ENCODE measurements around the gene SP6. TPM values are rescaled to one million over a fixed set of nuclear protein-coding genes. Genes with fewer than 3 reads are reported as not detected.

The SP6 gene
- total RNA-seq, 4 donors from 2014 or later: 0.12 to 0.31 (median 0.14) TPM

DNA sequence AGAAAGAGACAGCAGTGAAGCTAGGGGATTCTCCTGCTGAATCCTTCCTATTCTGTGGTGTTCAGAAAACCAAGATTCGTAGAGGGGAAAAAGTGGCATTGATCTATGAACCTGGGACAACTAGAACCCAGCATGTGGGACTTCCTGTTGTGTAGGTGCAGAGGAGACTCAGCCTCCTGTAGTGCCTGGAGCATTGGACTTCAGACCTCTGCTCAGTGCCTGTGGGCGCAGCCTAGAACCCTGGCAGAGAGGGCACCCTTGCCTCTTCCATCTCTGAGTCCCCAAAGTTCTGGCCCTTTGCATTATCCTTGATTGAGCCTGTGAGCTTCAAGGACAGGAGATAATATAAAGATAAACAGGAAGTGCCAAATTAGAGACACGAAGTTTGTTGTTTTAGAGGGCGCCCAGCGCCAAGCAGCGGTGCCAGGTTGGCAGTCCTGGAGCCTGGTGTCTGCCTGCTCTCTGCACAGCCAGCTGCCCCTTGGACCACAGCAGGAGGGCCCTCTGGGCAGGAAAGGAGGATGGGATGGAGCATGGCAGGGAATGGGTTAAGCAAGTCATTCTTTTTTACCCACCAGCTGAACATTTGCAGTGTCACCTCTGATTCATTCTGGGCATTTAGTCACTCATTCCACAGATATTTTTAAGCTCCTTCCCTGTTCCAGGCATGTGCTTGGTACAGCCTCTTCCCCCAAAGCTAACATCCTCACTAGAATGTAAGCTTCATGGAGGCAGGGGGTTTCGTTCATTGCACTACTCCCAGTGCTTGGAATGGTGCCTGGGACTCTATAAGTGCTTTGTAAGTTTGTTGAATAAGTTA is 11.9 kb upstream of the SP6 start:
- Histone ChIP-seq H3K27ac (no peak overlapping the region), H3K9me3 (no peaks in the 10 kb centered on the region), H3K27me3 (peaks cover 70% of the 10 kb centered on the region), H3K4me1 (no peaks in the 10 kb centered on the region), H3K4me3 (no peak overlapping the region), H3K36me3 (no peaks in the 10 kb centered on the region)
- 73% methylated on average over 2 of the region's 7 CpGs; no CpG with 5 or more reads in 1 of the 2 donors for WGBS, 2 donors (ENCODE audit: low coverage in 1 of 2)
- no peak for TF ChIP-seq POLR2A (IDR thresholded peaks at IDR 0.05)
- no peak for TF ChIP-seq EP300 (IDR thresholded peaks at IDR 0.05)
- TF ChIP-seq, protein P1, sequence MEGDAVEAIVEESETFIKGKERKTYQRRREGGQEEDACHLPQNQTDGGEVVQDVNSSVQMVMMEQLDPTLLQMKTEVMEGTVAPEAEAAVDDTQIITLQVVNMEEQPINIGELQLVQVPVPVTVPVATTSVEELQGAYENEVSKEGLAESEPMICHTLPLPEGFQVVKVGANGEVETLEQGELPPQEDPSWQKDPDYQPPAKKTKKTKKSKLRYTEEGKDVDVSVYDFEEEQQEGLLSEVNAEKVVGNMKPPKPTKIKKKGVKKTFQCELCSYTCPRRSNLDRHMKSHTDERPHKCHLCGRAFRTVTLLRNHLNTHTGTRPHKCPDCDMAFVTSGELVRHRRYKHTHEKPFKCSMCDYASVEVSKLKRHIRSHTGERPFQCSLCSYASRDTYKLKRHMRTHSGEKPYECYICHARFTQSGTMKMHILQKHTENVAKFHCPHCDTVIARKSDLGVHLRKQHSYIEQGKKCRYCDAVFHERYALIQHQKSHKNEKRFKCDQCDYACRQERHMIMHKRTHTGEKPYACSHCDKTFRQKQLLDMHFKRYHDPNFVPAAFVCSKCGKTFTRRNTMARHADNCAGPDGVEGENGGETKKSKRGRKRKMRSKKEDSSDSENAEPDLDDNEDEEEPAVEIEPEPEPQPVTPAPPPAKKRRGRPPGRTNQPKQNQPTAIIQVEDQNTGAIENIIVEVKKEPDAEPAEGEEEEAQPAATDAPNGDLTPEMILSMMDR (IDR thresholded peaks at IDR 0.05): no peak
- TF ChIP-seq POLR2AphosphoS5 (IDR thresholded peaks at IDR 0.05): no peak
- no peak for ATAC-seq

DNA sequence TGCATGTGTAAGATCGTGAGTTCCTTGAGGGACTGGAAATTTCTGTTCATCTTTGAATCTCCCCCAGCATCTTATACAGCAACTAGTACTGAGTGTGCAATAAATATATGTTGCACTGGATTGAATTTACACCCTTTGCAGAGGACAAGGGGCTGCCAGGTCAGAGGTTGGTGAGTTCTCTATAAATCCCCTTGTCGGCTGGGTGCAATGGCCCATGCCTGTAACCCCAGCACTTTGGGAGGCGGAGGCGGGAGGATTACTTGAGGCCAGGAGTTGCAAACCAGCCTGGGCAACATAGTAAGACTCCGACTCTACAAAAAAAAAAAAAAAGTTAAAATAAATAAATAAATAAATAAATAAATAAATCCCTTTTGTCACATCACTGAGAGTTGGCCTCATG is 9.4 kb upstream of the SP6 start:
- no peaks in the 10 kb centered on the region for H3K36me3 ChIP-seq
- H3K4me1 ChIP-seq: no peaks in the 10 kb centered on the region
- H3K4me3 ChIP-seq: no peak overlapping the region
- no peak for ATAC-seq
- WGBS, 2 donors (ENCODE audit: low coverage in 1 of 2): 73 to 94% methylated on average over 1 to 5 of the region's 5 CpGs
- peaks cover 73% of the 10 kb centered on the region for H3K27me3 ChIP-seq
- TF ChIP-seq, protein P1 (IDR thresholded peaks at IDR 0.05): no peak
- TF ChIP-seq POLR2A (IDR thresholded peaks at IDR 0.05) (no peak), EP300 (IDR thresholded peaks at IDR 0.05) (no peak), POLR2AphosphoS5 (IDR thresholded peaks at IDR 0.05) (no peak)
- no peaks in the 10 kb centered on the region for H3K9me3 ChIP-seq
- no peak overlapping the region for H3K27ac ChIP-seq

GRCh38 chr17:47857551-47858455 is 6.8 kb upstream of the SP6 start:
- Histone ChIP-seq H3K4me1 (no peaks in the 10 kb centered on the region), H3K9me3 (no peaks in the 10 kb centered on the region)

DNA sequence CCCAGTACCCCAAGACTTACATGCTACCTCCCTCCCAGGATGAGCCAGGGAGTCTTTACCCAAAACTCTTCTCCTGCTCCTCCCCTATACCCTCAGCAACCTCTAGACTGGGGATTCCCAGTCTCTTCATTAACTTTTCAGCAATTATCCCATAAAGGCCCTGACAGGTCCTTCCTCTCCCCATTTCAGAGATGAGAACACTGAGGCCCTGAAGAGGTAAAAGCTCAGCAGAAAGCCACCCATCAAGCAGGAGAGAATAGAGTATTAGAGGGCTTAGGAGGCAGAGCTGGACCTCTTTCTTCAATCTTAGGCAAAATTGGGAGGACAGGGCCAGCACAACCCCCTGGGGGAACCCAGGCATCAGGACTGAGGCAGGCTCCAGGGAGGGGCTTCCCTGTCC is 5.9 kb upstream of the SP6 start:
- peaks cover 0 to 7% (median 0%) of the 10 kb centered on the region in 3 donors for H3K4me1 ChIP-seq
- H3K36me3 ChIP-seq: no peaks in the 10 kb centered on the region
- ATAC-seq: no peak
- no peak overlapping the region for H3K27ac ChIP-seq
- no peak overlapping the region for H3K4me3 ChIP-seq
- peaks cover 99% of the 10 kb centered on the region for H3K27me3 ChIP-seq
- TF ChIP-seq, protein P1 (IDR thresholded peaks at IDR 0.05): no peak
- TF ChIP-seq POLR2A (IDR thresholded peaks at IDR 0.05) (no peak), EP300 (IDR thresholded peaks at IDR 0.05) (no peak), POLR2AphosphoS5 (IDR thresholded peaks at IDR 0.05) (no peak)
- no peaks in the 10 kb centered on the region for H3K9me3 ChIP-seq

More at GRCh38 chr17:47857551-47858455, 6.8 kb upstream of the SP6 start:
- H3K36me3 ChIP-seq: no peaks in the 10 kb centered on the region
- TF ChIP-seq POLR2AphosphoS5 (IDR thresholded peaks at IDR 0.05) (no peak), POLR2A (IDR thresholded peaks at IDR 0.05) (no peak), EP300 (IDR thresholded peaks at IDR 0.05) (no peak)
- TF ChIP-seq, protein P1 (IDR thresholded peaks at IDR 0.05): no peak
- no peak overlapping the region for H3K27ac ChIP-seq
- H3K27me3 ChIP-seq: peaks cover 89% of the 10 kb centered on the region
- no peak for ATAC-seq
- no peak overlapping the region for H3K4me3 ChIP-seq
- 49 to 65% methylated on average over 7 to 10 of the region's 16 CpGs for WGBS, 2 donors (ENCODE audit: low coverage in 1 of 2)

All from gastroesophageal sphincter (tissue), 4 donors.